ENCODE measurements around the gene SMARCC2.
"Not testable (repeated sequence)": the region's sequence is repeated elsewhere in the genome, so short reads cannot be mapped to it uniquely, and the experiment has no call there.

The SMARCC2 gene

GRCh38 chr12:56118688-56119357 lies 70.5 kb downstream of the SMARCC2 start:
- no peak for DNase-seq

GRCh38 chr12:56117778-56118687 lies 71.2 kb downstream of the SMARCC2 start, which contains the start of gene ZC3H10:
Gene ZC3H10, plus strand, starts transcription at chr12:56118266. Its CDS starts 2,297 bp downstream, at chr12:56120563.
- peak; percentile 99 for DNase-seq

- DNase-seq: not testable (repeated sequence)
Observed at GRCh38 chr12:56117082-56117706, 72.1 kb downstream of the SMARCC2 start.

- DNase-seq: peak; percentile 91
Observed at GRCh38 chr12:56116267-56117081, 72.8 kb downstream of the SMARCC2 start, which contains the start of gene RPL41. Gene RPL41, plus strand, starts transcription at chr12:56116633.

GRCh38 chr12:56115329-56115728 lies 74.0 kb downstream of the SMARCC2 start:
- no peak for DNase-seq

GRCh38 chr12:56114084-56114483 lies 75.2 kb downstream of the SMARCC2 start:
- DNase-seq: no peak

Measured in NCI-H2171 (cell line).